Liver (tissue), 9 donors: ENCODE measurements around the gene BAHCC1. TPM values are rescaled to one million over a fixed set of nuclear protein-coding genes. Genes with fewer than 3 reads are reported as not detected.
A peak's percentile ranks its signal among the peaks of the same experiment; 100 is the strongest.

ENCODE experiments used
- DNase-seq: peaks from one replicate; pipeline ENCODE4 v3.0.0-alpha.2; 2017; ENCODE audit warnings: low spot score
- H3K27ac ChIP-seq, 2 donors: one replicate each; pipeline ENCODE4 v1.7.0; 2013; ENCODE audit warnings: inconsistent platforms in 2 of 2, low read length in 2 of 2, control low read depth in 1 of 2, low read depth in 1 of 2, mild to moderate bottlenecking in 1 of 2
- H3K27me3 ChIP-seq, 4 donors: one replicate each; pipeline versions ENCODE4 v1.6.1 to v1.7.0; 2013; ENCODE audit warnings: low read length in 3 of 4, inconsistent platforms in 1 of 4, mild to moderate bottlenecking in 1 of 4, moderate library complexity in 1 of 4; ENCODE audit not compliant: control insufficient read depth in 4 of 4, insufficient read depth in 4 of 4
- H3K36me3 ChIP-seq, 4 donors: one replicate each; pipeline versions ENCODE4 v1.6.1 to v1.7.0; 2013; ENCODE audit warnings: low read length in 3 of 4, mild to moderate bottlenecking in 3 of 4, low read depth in 1 of 4, moderate library complexity in 1 of 4; ENCODE audit not compliant: control insufficient read depth in 4 of 4, insufficient read depth in 3 of 4
- H3K4me1 ChIP-seq, 4 donors: one replicate each; pipeline versions ENCODE4 v1.6.1 to v1.7.0; 2013; ENCODE audit warnings: low read length in 3 of 4, mild to moderate bottlenecking in 3 of 4, moderate library complexity in 1 of 4; ENCODE audit not compliant: control insufficient read depth in 4 of 4, insufficient read depth in 4 of 4
- H3K4me3 ChIP-seq, 3 donors: one replicate each; pipeline versions ENCODE4 v1.6.1 to v1.7.0; 2013; ENCODE audit warnings: low read length in 3 of 3, control low read depth in 1 of 3, low read depth in 1 of 3, mild to moderate bottlenecking in 1 of 3
- H3K9ac ChIP-seq, 2 donors: one replicate each; pipeline ENCODE4 v1.7.0; 2013; ENCODE audit warnings: low read length in 2 of 2, mild to moderate bottlenecking in 2 of 2, moderate library complexity in 2 of 2, control low read depth in 1 of 2, low read depth in 1 of 2
- H3K9me3 ChIP-seq, 4 donors: one replicate each; pipeline versions ENCODE4 v1.6.1 to v1.7.0; 2013; ENCODE audit warnings: low read length in 3 of 4; ENCODE audit not compliant: control insufficient read depth in 4 of 4
- EGR1 ChIP-seq, 2 donors: IDR thresholded peaks; 2 replicates each; pipeline ENCODE4 v1.6.1; 2016 to 2018; ENCODE audit warnings: antibody characterized with exemption in 2 of 2, low read depth in 2 of 2
- FOXA2 ChIP-seq: IDR thresholded peaks from 2 replicates; pipeline ENCODE4 v1.6.1; 2016; ENCODE audit warnings: antibody characterized with exemption
- GABPA ChIP-seq, 2 donors: IDR thresholded peaks in 1 of 2; conservative IDR thresholded peaks in 1 of 2; 2 replicates each; pipeline ENCODE4 v1.6.1; 2016; ENCODE audit warnings: antibody characterized with exemption in 2 of 2, mild to moderate bottlenecking in 1 of 2, moderate library complexity in 1 of 2
- HNF4A ChIP-seq, 2 donors: conservative IDR thresholded peaks; 2 replicates each; pipeline ENCODE4 v1.6.1; 2016; ENCODE audit warnings: antibody characterized with exemption in 2 of 2, mild to moderate bottlenecking in 2 of 2
- HNF4G ChIP-seq: IDR thresholded peaks from 2 replicates; pipeline ENCODE4 v1.6.1; 2016; ENCODE audit warnings: antibody characterized with exemption
- JUND ChIP-seq, 2 donors: IDR thresholded peaks; 2 replicates each; pipeline ENCODE4 v1.6.1; 2016; ENCODE audit warnings: antibody characterized with exemption in 2 of 2
- MAX ChIP-seq: IDR thresholded peaks from 2 replicates; pipeline ENCODE4 v1.6.1; 2016; ENCODE audit warnings: antibody characterized with exemption
- NR2F2 ChIP-seq: IDR thresholded peaks from 2 replicates; pipeline ENCODE4 v1.6.1; 2016; ENCODE audit warnings: antibody characterized with exemption
- RAD21 ChIP-seq, 2 donors: IDR thresholded peaks; 2 replicates each; pipeline ENCODE4 v1.6.1; 2016; ENCODE audit warnings: antibody characterized with exemption in 2 of 2, mild to moderate bottlenecking in 2 of 2
- REST ChIP-seq: IDR thresholded peaks from 2 replicates; pipeline ENCODE4 v1.6.1; 2016; ENCODE audit warnings: antibody characterized with exemption, mild to moderate bottlenecking
- RXRA ChIP-seq, 2 donors: IDR thresholded peaks; 2 replicates each; pipeline ENCODE4 v1.6.1; 2017 to 2018; ENCODE audit warnings: antibody characterized with exemption in 2 of 2, mild to moderate bottlenecking in 1 of 2
- SP1 ChIP-seq: IDR thresholded peaks from 2 replicates; pipeline ENCODE4 v1.6.1; 2018; ENCODE audit warnings: antibody characterized with exemption, mild to moderate bottlenecking
- TAF1 ChIP-seq: conservative IDR thresholded peaks from 2 replicates; pipeline ENCODE4 v1.6.1; 2016; ENCODE audit warnings: antibody characterized with exemption, mild to moderate bottlenecking
- YY1 ChIP-seq: IDR thresholded peaks from 2 replicates; pipeline ENCODE4 v1.6.1; 2016; ENCODE audit warnings: antibody characterized with exemption, mild to moderate bottlenecking
- WGBS: extraction: QIAGEN DNeasy Blood & Tissue Kit; methylation state at CpG from one replicate; pipeline ENCODE4 v1.1.7; 2013; 5-methylcytosine and 5-hydroxymethylcytosine counted together
- polyA plus RNA-seq, 2 donors: library from polyadenylated mRNA; stranded (reverse) in 1 of 2; unstranded in 1 of 2; fragments of 200-250 nt in 1 of 2; fragments of >200 nt in 1 of 2; fragmentation: Nextera tagmentation in 1 of 2; extraction: Ambion mirVana in 1 of 2; gene quantifications; one replicate each; pipeline versions ENCODE4 v1.2.1 to v1.2.3, GENCODE V29; 2013 to 2015
- total RNA-seq, 2 donors: library from RNA; depleted of rRNA; stranded (reverse); fragments of >200 nt; gene quantifications; one replicate each; pipeline ENCODE4 v1.2.3, GENCODE V29; 2014
- TF ChIP-seq, protein P1 (sequence below): IDR thresholded peaks from 2 replicates; pipeline ENCODE4 v1.6.1; 2016; ENCODE audit warnings: antibody characterized with exemption
- TF ChIP-seq, protein P2 (sequence below): IDR thresholded peaks from 2 replicates; pipeline ENCODE4 v1.6.1; 2016; ENCODE audit warnings: antibody characterized with exemption
- donor health status: healthy.
- donor health status: healthy.
- donor health status: healthy.
- donor health status: healthy.
- donor health status: healthy.

The BAHCC1 gene
- total and polyA plus RNA-seq, 4 donors: 0.76 to 3.9 (median 2.5) TPM

DNA sequence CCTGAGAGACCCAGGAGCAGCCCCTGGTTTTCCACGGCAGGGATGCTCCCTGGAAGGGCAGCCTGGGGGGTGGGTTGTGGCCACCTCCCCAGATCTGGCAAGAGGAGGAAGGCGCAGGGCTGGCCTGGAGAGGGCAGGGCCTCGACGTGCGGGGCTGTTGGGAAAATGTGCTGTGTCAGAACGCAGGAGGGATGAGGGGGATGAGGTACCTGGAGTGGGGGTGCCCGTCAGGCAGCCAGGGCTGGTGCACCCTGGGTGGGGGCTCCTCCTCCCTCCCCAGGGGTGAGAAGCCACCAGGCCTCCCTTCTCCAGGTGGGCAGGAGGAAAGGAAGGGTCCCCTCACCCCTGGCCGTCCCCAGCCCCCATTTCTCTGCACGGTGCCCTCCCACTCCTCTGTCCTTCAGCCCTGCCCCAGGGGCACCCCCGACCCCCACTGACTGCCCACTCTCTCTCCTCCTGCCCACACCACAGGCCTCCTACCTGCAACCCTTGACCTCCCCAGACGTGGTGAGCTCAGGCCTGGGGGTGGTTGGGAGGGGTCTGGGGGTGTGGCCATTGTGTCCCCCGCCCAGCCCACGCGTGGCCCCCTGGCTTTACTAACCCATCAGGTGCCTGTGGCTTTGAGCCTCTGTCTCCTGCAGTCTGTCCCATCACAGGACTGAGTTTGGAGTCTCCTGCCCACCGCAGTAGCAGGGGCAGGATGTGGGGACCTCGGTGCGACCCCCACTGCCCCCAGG, 39.6 kb downstream of the BAHCC1 start:
- H3K4me3 ChIP-seq: no peak overlapping the region
- no peak overlapping the region for H3K9ac ChIP-seq
- peaks cover 1 to 14% (median 8%) of the 10 kb centered on the region in 4 donors for H3K4me1 ChIP-seq
- TF ChIP-seq HNF4A (conservative IDR thresholded peaks at IDR 0.05) (no peak), JUND (IDR thresholded peaks at IDR 0.05) (no peak), GABPA (IDR thresholded peaks at IDR 0.05 in 1 of 2, conservative IDR thresholded peaks at IDR 0.05 in 1 of 2) (no peak), FOXA2 (no peak), NR2F2 (no peak), REST (no peak), RXRA (IDR thresholded peaks at IDR 0.05) (no peak), MAX (no peak), HNF4G (no peak), SP1 (no peak), TAF1 (no peak), YY1 (no peak), EGR1 (IDR thresholded peaks at IDR 0.05; ENCODE audit: low read depth in 2 of 2) (no peak), RAD21 (IDR thresholded peaks at IDR 0.05) (no peak)
- TF ChIP-seq, protein P1, sequence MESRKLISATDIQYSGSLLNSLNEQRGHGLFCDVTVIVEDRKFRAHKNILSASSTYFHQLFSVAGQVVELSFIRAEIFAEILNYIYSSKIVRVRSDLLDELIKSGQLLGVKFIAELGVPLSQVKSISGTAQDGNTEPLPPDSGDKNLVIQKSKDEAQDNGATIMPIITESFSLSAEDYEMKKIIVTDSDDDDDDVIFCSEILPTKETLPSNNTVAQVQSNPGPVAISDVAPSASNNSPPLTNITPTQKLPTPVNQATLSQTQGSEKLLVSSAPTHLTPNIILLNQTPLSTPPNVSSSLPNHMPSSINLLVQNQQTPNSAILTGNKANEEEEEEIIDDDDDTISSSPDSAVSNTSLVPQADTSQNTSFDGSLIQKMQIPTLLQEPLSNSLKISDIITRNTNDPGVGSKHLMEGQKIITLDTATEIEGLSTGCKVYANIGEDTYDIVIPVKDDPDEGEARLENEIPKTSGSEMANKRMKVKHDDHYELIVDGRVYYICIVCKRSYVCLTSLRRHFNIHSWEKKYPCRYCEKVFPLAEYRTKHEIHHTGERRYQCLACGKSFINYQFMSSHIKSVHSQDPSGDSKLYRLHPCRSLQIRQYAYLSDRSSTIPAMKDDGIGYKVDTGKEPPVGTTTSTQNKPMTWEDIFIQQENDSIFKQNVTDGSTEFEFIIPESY: no peak
- TF ChIP-seq, protein P2, sequence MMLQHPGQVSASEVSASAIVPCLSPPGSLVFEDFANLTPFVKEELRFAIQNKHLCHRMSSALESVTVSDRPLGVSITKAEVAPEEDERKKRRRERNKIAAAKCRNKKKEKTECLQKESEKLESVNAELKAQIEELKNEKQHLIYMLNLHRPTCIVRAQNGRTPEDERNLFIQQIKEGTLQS: no peak
- no peaks in the 10 kb centered on the region for H3K9me3 ChIP-seq
- no peak for DNase-seq
- WGBS: 87% methylated on average over 17 of the region's 17 CpGs
- H3K27ac ChIP-seq: no peak overlapping the region
- H3K27me3 ChIP-seq: no peaks in the 10 kb centered on the region
- H3K36me3 ChIP-seq: no peaks in the 10 kb centered on the region

DNA sequence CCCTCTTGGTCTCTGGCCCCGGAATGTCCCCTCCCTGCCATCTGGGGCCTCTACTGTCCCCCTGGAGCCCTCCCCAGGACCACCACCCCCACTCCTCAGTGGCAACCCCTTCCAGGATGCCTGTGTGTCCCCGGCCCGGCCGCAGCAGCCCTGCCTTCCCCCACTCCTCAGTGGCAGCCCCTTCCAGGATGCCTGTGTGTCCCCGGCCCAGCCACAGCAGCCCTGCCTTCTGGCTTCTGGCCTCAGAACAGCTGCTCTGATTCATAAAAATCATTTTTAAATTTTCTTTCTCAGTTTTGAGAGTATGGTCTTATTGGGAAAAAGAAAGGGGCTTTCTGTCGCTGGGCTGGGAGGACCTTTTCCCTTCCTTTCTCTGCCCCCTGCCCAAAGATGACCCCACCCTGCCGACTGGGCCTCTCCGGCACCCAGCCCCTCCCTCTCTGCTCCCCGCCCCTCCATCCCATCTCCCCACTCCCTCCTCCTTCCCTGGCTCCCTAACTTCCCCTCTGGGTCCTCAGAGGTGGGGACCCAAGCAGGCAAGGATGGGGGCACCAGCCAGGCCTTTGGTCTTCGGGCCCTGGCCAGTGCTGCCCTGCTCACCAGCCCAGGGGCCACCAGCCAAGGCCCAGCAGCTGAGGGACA, 40.5 kb downstream of the BAHCC1 start:
- no peak for DNase-seq
- 80% methylated on average over 10 of the region's 10 CpGs for WGBS
- H3K27me3 ChIP-seq: no peaks in the 10 kb centered on the region
- TF ChIP-seq EGR1 (IDR thresholded peaks at IDR 0.05; ENCODE audit: low read depth in 2 of 2) (no peak), SP1 (no peak), MAX (no peak), NR2F2 (no peak), HNF4G (no peak), GABPA (IDR thresholded peaks at IDR 0.05 in 1 of 2, conservative IDR thresholded peaks at IDR 0.05 in 1 of 2) (no peak), REST (no peak), HNF4A (conservative IDR thresholded peaks at IDR 0.05) (no peak), TAF1 (no peak)
- TF ChIP-seq, protein P1: no peak
- TF ChIP-seq, protein P2: no peak

More for the DNA sequence above, 40.5 kb downstream of the BAHCC1 start:
- H3K4me1 ChIP-seq: peaks cover 1 to 11% (median 8%) of the 10 kb centered on the region in 4 donors
- H3K9me3 ChIP-seq: no peaks in the 10 kb centered on the region
- H3K9ac ChIP-seq: no peak overlapping the region
- peak overlapping the region in 1 of 2 donors; percentile 28 for H3K27ac ChIP-seq
- H3K4me3 ChIP-seq: no peak overlapping the region
- no peaks in the 10 kb centered on the region for H3K36me3 ChIP-seq
